KMS-11 (cell line): Measurements from ENCODE around the gene ADCK2.
"Not testable (repeated sequence)": the region's sequence is repeated elsewhere in the genome, so short reads cannot be mapped to it uniquely, and the experiment has no call there.

Experiments
- H2AFZ ChIP-seq: fragments of 200-600 bp; sonication (generic); 2 replicates; pipeline ENCODE4 v1.6.1; 2016; ENCODE audit warnings: antibody characterized with exemption, mixed run types, low read depth
- H3K27ac ChIP-seq: fragments of 200-600 bp; sonication (generic); 2 replicates; pipeline ENCODE4 v1.6.1; 2016; ENCODE audit warnings: mild to moderate bottlenecking, mixed run types
- H3K27me3 ChIP-seq: fragments of 200-600 bp; sonication (generic); 2 replicates; pipeline ENCODE4 v1.6.1; 2017; ENCODE audit warnings: mild to moderate bottlenecking, low read depth, mixed run types, moderate library complexity; ENCODE audit not compliant: insufficient read depth
- H3K36me3 ChIP-seq: fragments of 200-600 bp; sonication (generic); 2 replicates; pipeline ENCODE4 v1.6.1; 2017; ENCODE audit warnings: mild to moderate bottlenecking, mixed run types; ENCODE audit not compliant: insufficient read depth
- H3K4me1 ChIP-seq: fragments of 200-600 bp; sonication (generic); 2 replicates; pipeline ENCODE4 v1.6.1; 2016; ENCODE audit warnings: mild to moderate bottlenecking, low read depth, mixed run types; ENCODE audit not compliant: poor library complexity, severe bottlenecking
- H3K4me2 ChIP-seq: fragments of 200-600 bp; sonication (generic); 2 replicates; pipeline ENCODE4 v1.7.0; 2016; ENCODE audit warnings: mild to moderate bottlenecking, mixed run types
- H3K4me3 ChIP-seq: fragments of 200-600 bp; sonication (generic); IDR thresholded peaks from 2 replicates; pipeline ENCODE4 v1.6.1; 2017; ENCODE audit warnings: low read depth, low read length, mixed read lengths; ENCODE audit not compliant: insufficient read depth
- H3K79me2 ChIP-seq: fragments of 200-600 bp; sonication (generic); 2 replicates; pipeline ENCODE4 v1.6.1; 2016; ENCODE audit warnings: low read depth, mixed run types; ENCODE audit not compliant: insufficient read depth
- H3K9ac ChIP-seq: fragments of 200-600 bp; sonication (generic); 2 replicates; pipeline ENCODE4 v1.6.1; 2016; ENCODE audit warnings: mild to moderate bottlenecking, mixed run types
- H4K20me1 ChIP-seq: fragments of 200-600 bp; sonication (generic); 2 replicates; pipeline ENCODE4 v1.6.1; 2016; ENCODE audit warnings: mild to moderate bottlenecking, mixed run types; ENCODE audit not compliant: insufficient read depth
- TF ChIP-seq, protein P1 (sequence below): fragments of 200-600 bp; sonication (generic); conservative IDR thresholded peaks from 2 replicates; pipeline ENCODE4 v1.6.1; 2017; ENCODE audit warnings: low read depth, mild to moderate bottlenecking, antibody characterized with exemption, low read length, moderate library complexity, mixed read lengths

Gene ADCK2

DNA sequence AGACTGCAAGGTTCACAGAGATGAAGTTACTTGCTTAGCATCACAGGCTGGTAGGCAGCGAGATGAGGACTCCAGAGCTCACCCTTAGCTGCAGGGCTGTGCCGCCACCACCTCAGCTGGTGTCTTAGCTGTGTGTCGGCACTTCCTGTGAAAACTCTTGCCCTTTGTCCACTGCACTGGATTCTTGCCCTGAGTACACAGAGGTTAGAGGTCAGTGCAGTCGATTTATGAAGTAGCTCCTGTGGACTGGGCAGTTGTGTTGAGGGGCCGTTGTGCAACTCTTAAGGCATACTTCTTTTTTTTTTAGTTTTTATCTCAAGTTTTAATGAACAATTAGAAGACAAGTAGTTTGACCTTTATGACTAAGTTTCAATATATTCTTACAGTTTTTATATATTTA, 34.4 kb downstream of the ADCK2 start:
- Histone ChIP-seq H3K36me3 (peaks cover 28% of the 10 kb centered on the region; the same call in 1 of the 2 replicates), H3K27me3 (no peaks in the 10 kb centered on the region), H4K20me1 (no peaks in the 10 kb centered on the region), H3K9ac (no peak overlapping the region), H3K4me1 (no peaks in the 10 kb centered on the region), H3K4me3 (no peak overlapping the region), H3K4me2 (no peak overlapping the region), H2AFZ (no peak overlapping the region), H3K27ac (no peak overlapping the region), H3K79me2 (peaks cover 10% of the 10 kb centered on the region; the same call in 1 of the 2 replicates)
- TF ChIP-seq, protein P1, sequence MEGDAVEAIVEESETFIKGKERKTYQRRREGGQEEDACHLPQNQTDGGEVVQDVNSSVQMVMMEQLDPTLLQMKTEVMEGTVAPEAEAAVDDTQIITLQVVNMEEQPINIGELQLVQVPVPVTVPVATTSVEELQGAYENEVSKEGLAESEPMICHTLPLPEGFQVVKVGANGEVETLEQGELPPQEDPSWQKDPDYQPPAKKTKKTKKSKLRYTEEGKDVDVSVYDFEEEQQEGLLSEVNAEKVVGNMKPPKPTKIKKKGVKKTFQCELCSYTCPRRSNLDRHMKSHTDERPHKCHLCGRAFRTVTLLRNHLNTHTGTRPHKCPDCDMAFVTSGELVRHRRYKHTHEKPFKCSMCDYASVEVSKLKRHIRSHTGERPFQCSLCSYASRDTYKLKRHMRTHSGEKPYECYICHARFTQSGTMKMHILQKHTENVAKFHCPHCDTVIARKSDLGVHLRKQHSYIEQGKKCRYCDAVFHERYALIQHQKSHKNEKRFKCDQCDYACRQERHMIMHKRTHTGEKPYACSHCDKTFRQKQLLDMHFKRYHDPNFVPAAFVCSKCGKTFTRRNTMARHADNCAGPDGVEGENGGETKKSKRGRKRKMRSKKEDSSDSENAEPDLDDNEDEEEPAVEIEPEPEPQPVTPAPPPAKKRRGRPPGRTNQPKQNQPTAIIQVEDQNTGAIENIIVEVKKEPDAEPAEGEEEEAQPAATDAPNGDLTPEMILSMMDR, result no peak

DNA sequence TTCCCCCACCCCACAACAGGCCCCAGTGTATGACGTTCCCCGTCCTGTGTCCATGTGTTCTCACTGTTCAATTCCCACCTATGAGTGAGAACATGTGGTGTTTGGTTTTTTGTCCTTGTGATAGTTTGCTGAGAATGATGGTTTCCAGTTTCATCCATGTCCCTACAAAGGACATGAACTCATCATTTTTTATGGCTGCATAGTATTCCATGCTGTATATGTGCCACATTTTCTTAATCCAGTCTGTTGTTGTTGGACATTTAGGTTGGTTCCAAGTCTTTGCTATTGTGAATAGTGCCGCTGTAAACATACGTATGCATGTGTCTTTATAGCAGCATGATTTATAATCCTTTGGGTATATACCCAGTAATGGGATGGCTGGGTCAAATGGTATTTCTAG, 36.0 kb downstream of the ADCK2 start:
- not testable (repeated sequence) for H3K27me3 ChIP-seq, H4K20me1 ChIP-seq, H3K4me2 ChIP-seq, H3K9ac ChIP-seq, H3K79me2 ChIP-seq, H3K27ac ChIP-seq, H3K4me3 ChIP-seq, H2AFZ ChIP-seq, H3K4me1 ChIP-seq
- H3K36me3 ChIP-seq, result peaks cover 28% of the 10 kb centered on the region; the same call in 1 of the 2 replicates

DNA sequence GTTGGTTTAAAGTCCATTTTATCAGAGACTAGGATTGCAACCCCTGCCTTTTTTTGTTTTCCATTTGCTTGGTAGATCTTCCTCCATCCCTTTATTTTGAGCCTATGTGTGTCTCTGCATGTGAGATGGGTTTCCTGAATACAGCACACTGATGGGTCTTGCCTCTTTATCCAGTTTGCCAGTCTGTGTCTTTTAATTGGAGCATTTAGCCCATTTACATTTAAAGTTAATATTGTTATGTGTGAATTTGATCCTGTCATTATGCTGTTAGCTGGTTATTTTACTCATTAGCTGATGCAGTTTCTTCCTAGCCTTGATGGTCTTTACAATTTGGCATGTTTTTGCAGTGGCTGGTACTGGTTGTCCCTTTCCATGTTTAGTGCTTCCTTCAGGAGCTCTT, 39.6 kb downstream of the ADCK2 start:
- H3K79me2 ChIP-seq, H3K4me2 ChIP-seq, H3K36me3 ChIP-seq, H3K27me3 ChIP-seq, H4K20me1 ChIP-seq, H3K4me3 ChIP-seq, H3K4me1 ChIP-seq, H3K27ac ChIP-seq, H2AFZ ChIP-seq, H3K9ac ChIP-seq: not testable (repeated sequence)

DNA sequence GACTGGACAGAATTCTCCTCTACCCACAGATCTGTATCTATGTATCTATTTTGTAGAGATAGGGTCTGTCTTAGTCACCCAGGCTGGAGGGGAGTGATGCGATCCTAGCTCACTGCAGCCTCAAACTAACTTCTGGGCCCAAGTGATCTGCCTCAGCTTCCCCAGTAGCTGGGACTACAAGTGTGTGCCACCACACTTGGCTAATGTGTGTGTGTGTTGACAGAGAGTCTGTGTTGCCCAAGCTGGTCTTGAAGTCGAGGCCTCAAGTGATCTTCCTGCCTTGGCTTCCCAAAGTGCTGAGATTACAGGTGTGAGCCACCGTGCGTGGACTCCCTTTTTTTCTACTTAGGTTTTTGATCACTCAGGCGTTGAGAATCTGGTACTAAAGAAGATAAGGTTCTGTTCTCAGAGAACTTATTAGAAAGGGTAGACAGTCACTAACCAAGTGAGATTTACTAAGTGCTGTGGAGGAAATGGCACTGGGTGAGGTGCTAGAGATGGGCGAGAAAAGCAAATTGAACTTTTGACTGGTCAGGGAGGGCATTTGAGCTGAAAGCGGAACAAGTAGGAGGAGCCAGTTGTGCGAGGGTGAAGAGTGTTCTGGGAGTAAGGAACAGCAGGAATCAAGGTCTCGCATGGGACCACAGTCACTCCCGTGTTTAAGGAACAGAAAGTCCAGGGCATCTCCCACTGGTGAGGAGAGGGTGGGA, 41.7 kb downstream of the ADCK2 start:
- Histone ChIP-seq H3K4me3 (no peak overlapping the region), H2AFZ (no peak overlapping the region), H3K27me3 (no peaks in the 10 kb centered on the region), H3K4me2 (no peak overlapping the region), H4K20me1 (no peaks in the 10 kb centered on the region), H3K79me2 (no peaks in the 10 kb centered on the region), H3K27ac (no peak overlapping the region), H3K4me1 (no peaks in the 10 kb centered on the region), H3K9ac (no peak overlapping the region), H3K36me3 (no peaks in the 10 kb centered on the region)
- TF ChIP-seq, protein P1, result no peak

DNA sequence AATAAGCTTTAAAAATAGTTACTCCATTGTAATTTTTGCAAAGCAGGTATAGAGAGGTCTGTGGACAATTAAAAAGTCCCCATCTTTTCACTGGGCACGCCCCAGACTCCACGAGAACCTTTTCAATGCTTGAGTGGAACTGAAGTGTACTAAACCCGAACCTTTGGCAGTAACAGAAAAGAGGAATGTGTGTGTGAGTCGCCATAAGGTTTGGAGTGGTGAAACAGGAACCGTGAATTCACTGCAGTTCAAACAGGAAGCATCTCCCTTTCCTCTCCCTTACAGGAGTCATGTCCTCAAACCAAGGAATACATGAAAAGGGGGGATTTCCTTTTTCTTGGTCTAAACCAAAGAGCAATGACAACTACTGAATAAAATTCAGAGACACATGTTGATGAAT, 47.0 kb downstream of the ADCK2 start:
- H2AFZ ChIP-seq, result no peak overlapping the region
- no peaks in the 10 kb centered on the region for H3K27me3 ChIP-seq
- H3K79me2 ChIP-seq, result no peaks in the 10 kb centered on the region
- no peaks in the 10 kb centered on the region for H4K20me1 ChIP-seq
- no peak overlapping the region for H3K4me2 ChIP-seq
- TF ChIP-seq, protein P1, result no peak
- no peak overlapping the region for H3K4me3 ChIP-seq
- H3K36me3 ChIP-seq, result no peaks in the 10 kb centered on the region
- H3K27ac ChIP-seq, result no peak overlapping the region
- no peak overlapping the region for H3K9ac ChIP-seq
- H3K4me1 ChIP-seq, result no peaks in the 10 kb centered on the region
